K562 (cell line): ENCODE results near the gene CD46. TPM values are rescaled to one million over a fixed set of nuclear protein-coding genes. Genes with fewer than 3 reads are reported as not detected.

ENCODE experiments used
- BMI1 ChIP-seq: fragments of 150-350 bp; IDR thresholded peaks from 2 replicates; pipeline ENCODE4 v1.6.1; 2014; ENCODE audit warnings: low read length
- FOXK2 ChIP-seq, 2 experiments: fragments of 450-650 bp; IDR thresholded peaks in 1 of 2; conservative IDR thresholded peaks in 1 of 2; 2 replicates each; pipeline ENCODE4 v1.6.1; 2016; ENCODE audit warnings: low read depth in 2 of 2, mild to moderate bottlenecking in 1 of 2
- GABPB1 ChIP-seq: sonication (generic); formaldehyde crosslinking; IDR thresholded peaks from 2 replicates; pipeline ENCODE4 v1.8.0; 2022; ENCODE audit warnings: mild to moderate bottlenecking, missing genetic modification reagents
- GTF2E2 ChIP-seq: fragments of 200-800 bp; sonication (Bioruptor generic); IDR thresholded peaks from 2 replicates; pipeline ENCODE4 v1.6.1; 2016; ENCODE audit warnings: missing genetic modification characterization, missing compliant biosample characterization
- KDM5B ChIP-seq: fragments of 200-600 bp; sonication (generic); IDR thresholded peaks from 2 replicates; pipeline ENCODE4 v1.6.1; 2012; ENCODE audit warnings: low read depth, mild to moderate bottlenecking, moderate library complexity, low read length, control low read depth, inconsistent platforms; ENCODE audit not compliant: insufficient replicate concordance
- MCM3 ChIP-seq: fragments of 450-650 bp; IDR thresholded peaks from 2 replicates; pipeline ENCODE4 v1.6.1; 2016
- POLR2H ChIP-seq: IDR thresholded peaks from 2 replicates; pipeline ENCODE4 v1.6.1; 2016; ENCODE audit warnings: missing genetic modification characterization, low read depth, mild to moderate bottlenecking, control low read depth, missing compliant biosample characterization, moderate library complexity
- RAD21 ChIP-seq, 2 experiments: fragments of 250-450 bp in 1 of 2; fragments of 450-650 bp in 1 of 2; sonication (Bioruptor Pico) in 1 of 2; formaldehyde crosslinking in 1 of 2; IDR thresholded peaks in 1 of 2; conservative IDR thresholded peaks in 1 of 2; 2 replicates each; pipeline versions ENCODE4 v1.4.0 to v1.8.0; 2020 to 2022; ENCODE audit warnings: mild to moderate bottlenecking in 2 of 2, moderate library complexity in 1 of 2
- SMAD2 ChIP-seq: fragments of 150-350 bp; IDR thresholded peaks from 2 replicates; pipeline ENCODE4 v1.6.1; 2014; ENCODE audit warnings: low read depth, mild to moderate bottlenecking, low read length
- SNRNP70 ChIP-seq: fragments of 200-400 bp; formaldehyde crosslinking; optimal IDR thresholded peaks from 2 replicates; pipeline ENCODE3; 2017; ENCODE audit warnings: low read depth, low read length
- TBP ChIP-seq: optimal IDR thresholded peaks from 2 replicates; pipeline ENCODE3; 2011; ENCODE audit warnings: low read depth, low read length, improper control_type of control experiment
- TCF7L2 ChIP-seq: fragments of 150-350 bp; IDR thresholded peaks from 2 replicates; pipeline ENCODE4 v1.6.1; 2016; ENCODE audit warnings: low read depth, mild to moderate bottlenecking, low read length, moderate library complexity
- ZBTB8A ChIP-seq: fragments of 450-650 bp; IDR thresholded peaks from 2 replicates; pipeline ENCODE4 v1.6.1; 2018; ENCODE audit warnings: mild to moderate bottlenecking, moderate library complexity; ENCODE audit not compliant: partially characterized antibody
- polyA plus RNA-seq, 8 experiments: library from polyadenylated mRNA; depleted of rRNA in 4 of 8; stranded (reverse) in 5 of 8; unstranded in 3 of 8; fragments of >200 nt; fragmentation: Nextera tagmentation in 2 of 8; fragmentation: Illumina TruSeq in 1 of 8; extraction: Ambion mirVana in 2 of 8; extraction: Trizol in 1 of 8; gene quantifications; 2 replicates each; pipeline versions ENCODE4 v1.2.1 to v1.2.3, GENCODE V29; 2011 to 2014; ENCODE audit warnings: inconsistent platforms in 1 of 8, missing spikeins in 1 of 8
- total RNA-seq, 7 experiments: library from RNA; depleted of rRNA in 6 of 7; stranded (reverse); fragments of >200 nt in 6 of 7; fragmentation: Illumina TruSeq in 2 of 7; extraction: Trizol in 2 of 7; gene quantifications; 2 replicates each; pipeline versions ENCODE4 v1.2.1 to v1.2.3, GENCODE V29; 2011 to 2021; ENCODE audit warnings: low replicate concordance in 1 of 7
- TF ChIP-seq, protein P1 (sequence below): fragments of 250-450 bp; sonication (Bioruptor Pico); IDR thresholded peaks from 2 replicates; pipeline ENCODE4 v1.5.0; 2022; ENCODE audit warnings: mild to moderate bottlenecking
- TF ChIP-seq, protein P2 (sequence below): fragments of 450-650 bp; conservative IDR thresholded peaks from 2 replicates; pipeline ENCODE4 v1.6.1; 2016; ENCODE audit warnings: missing genetic modification characterization, low read depth, mild to moderate bottlenecking, control low read depth, missing compliant biosample characterization
- TF ChIP-seq, protein P3 (sequence below): sonication (generic); formaldehyde crosslinking; IDR thresholded peaks from 2 replicates; pipeline ENCODE4 v1.8.0; 2022; ENCODE audit warnings: mild to moderate bottlenecking, low read depth, missing genetic modification reagents

The CD46 gene
- total and polyA plus RNA-seq, 9 of the 15 experiments (the other 6 are each of a cell fraction or from before 2014, with no cell fraction given) = 87.9 to 374 (median 156) TPM

DNA sequence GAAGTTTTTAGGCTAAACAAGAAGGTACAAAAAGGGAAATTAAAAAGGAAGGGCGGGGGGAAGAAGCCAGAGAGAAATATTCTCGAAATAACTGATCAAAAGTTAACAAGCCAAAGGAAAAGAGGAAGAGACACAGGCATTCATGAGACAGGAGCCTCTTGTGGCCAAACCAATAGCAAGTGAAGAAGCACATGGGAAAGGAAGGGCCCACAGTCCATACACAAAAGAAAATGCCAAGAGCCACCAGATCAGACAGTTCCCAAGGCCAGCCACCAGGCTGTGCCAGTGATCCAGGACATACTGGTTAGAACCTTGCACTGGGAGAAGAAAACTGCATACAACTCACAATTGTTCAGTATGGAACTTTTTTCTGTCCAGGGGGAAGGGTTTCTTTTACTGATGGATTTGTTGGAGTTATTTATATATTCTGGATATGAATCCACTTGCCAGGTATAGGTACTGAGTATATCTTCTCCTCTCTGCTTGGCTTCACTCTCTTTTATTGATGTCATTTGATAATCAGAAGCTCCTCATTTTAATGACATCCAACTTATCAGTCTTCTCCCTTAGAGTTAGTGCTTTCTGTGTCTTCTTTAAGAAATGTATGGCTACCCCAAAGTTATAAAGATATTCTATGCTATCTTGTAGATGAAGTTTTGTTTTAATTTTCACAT, 76.8 kb downstream of the CD46 start (continued):
- TF ChIP-seq ZBTB8A = no peak
- TF ChIP-seq, protein P1, sequence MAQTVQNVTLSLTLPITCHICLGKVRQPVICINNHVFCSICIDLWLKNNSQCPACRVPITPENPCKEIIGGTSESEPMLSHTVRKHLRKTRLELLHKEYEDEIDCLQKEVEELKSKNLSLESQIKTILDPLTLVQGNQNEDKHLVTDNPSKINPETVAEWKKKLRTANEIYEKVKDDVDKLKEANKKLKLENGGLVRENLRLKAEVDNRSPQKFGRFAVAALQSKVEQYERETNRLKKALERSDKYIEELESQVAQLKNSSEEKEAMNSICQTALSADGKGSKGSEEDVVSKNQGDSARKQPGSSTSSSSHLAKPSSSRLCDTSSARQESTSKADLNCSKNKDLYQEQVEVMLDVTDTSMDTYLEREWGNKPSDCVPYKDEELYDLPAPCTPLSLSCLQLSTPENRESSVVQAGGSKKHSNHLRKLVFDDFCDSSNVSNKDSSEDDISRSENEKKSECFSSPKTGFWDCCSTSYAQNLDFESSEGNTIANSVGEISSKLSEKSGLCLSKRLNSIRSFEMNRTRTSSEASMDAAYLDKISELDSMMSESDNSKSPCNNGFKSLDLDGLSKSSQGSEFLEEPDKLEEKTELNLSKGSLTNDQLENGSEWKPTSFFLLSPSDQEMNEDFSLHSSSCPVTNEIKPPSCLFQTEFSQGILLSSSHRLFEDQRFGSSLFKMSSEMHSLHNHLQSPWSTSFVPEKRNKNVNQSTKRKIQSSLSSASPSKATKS (CRISPR knock-in tag) = no peak
- TF ChIP-seq, protein P2, sequence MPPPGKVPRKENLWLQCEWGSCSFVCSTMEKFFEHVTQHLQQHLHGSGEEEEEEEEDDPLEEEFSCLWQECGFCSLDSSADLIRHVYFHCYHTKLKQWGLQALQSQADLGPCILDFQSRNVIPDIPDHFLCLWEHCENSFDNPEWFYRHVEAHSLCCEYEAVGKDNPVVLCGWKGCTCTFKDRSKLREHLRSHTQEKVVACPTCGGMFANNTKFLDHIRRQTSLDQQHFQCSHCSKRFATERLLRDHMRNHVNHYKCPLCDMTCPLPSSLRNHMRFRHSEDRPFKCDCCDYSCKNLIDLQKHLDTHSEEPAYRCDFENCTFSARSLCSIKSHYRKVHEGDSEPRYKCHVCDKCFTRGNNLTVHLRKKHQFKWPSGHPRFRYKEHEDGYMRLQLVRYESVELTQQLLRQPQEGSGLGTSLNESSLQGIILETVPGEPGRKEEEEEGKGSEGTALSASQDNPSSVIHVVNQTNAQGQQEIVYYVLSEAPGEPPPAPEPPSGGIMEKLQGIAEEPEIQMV = no peak
- no peak for TF ChIP-seq SNRNP70
- no peak for TF ChIP-seq POLR2H (tag)
- TF ChIP-seq MCM3 = no peak
- TF ChIP-seq KDM5B = no peak
- peak; percentile 6 for TF ChIP-seq TBP
- peak; percentile 75 for TF ChIP-seq GABPB1
- peak; percentile 92 to 97 for TF ChIP-seq RAD21 (CRISPR knock-in tag; conservative IDR thresholded peaks at IDR 0.05 in 1 of 2, IDR thresholded peaks at IDR 0.05 in 1 of 2)
- TF ChIP-seq, protein P3, sequence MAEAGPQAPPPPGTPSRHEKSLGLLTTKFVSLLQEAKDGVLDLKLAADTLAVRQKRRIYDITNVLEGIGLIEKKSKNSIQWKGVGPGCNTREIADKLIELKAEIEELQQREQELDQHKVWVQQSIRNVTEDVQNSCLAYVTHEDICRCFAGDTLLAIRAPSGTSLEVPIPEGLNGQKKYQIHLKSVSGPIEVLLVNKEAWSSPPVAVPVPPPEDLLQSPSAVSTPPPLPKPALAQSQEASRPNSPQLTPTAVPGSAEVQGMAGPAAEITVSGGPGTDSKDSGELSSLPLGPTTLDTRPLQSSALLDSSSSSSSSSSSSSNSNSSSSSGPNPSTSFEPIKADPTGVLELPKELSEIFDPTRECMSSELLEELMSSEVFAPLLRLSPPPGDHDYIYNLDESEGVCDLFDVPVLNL = no peak
- peak; percentile 68 to 79 for TF ChIP-seq FOXK2 (conservative IDR thresholded peaks at IDR 0.05 in 1 of 2, IDR thresholded peaks at IDR 0.05 in 1 of 2; ENCODE audit: low read depth in 2 of 2)
- TF ChIP-seq GTF2E2 (tag) = no peak
- no peak for TF ChIP-seq TCF7L2
- no peak for TF ChIP-seq BMI1
- no peak for TF ChIP-seq SMAD2
